ENCODE results near the gene PRXL2A.

PRXL2A gene

GRCh38 chr10:80433134-80433533 is 24.8 kb downstream of the PRXL2A start:
- TF ChIP-seq TAF1 (IDR thresholded peaks at IDR 0.05; ENCODE audit: borderline replicate concordance, insufficient read depth, low read length): no peak

GRCh38 chr10:80436446-80437098 is 28.2 kb downstream of the PRXL2A start:
- TF ChIP-seq SIN3A (IDR thresholded peaks at IDR 0.05; ENCODE audit: borderline replicate concordance, insufficient read depth, low read length) (no peak), FOXP2 (optimal IDR thresholded peaks at IDR 0.05; ENCODE audit: borderline replicate concordance, extremely low read depth, extremely low read length, insufficient read depth) (no peak), TAF1 (IDR thresholded peaks at IDR 0.05; ENCODE audit: borderline replicate concordance, insufficient read depth, low read length) (no peak), REST (IDR thresholded peaks at IDR 0.05; ENCODE audit: insufficient read depth in 1 of 2, low read depth in 2 of 2, low read length in 2 of 2) (no peak), POLR2AphosphoS5 (IDR thresholded peaks at IDR 0.05; ENCODE audit: low read depth, low read length) (no peak)

DNA sequence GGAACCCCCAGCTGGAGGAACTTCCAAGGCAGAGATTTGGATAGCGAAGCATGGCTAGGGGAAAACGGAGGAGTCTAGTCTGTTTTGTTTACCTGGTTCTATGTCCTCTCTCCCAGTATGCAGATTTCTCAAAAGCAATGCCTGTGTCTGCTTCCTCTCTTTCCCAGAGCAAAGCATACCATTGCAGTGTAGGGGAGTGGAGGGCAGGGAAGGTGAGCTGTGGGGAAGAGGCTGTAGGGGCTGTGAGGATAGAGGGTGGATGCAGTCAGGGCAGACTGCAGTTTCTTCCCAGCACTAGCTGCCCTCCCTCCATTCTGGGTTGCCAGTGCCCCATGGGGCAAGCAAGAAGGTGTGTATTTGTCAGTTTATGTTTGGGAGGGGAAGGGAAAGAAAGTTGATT is 28.9 kb downstream of the PRXL2A start:
- TF ChIP-seq SIN3A (IDR thresholded peaks at IDR 0.05; ENCODE audit: borderline replicate concordance, insufficient read depth, low read length) (no peak), FOXP2 (optimal IDR thresholded peaks at IDR 0.05; ENCODE audit: borderline replicate concordance, extremely low read depth, extremely low read length, insufficient read depth) (no peak), REST (IDR thresholded peaks at IDR 0.05; ENCODE audit: insufficient read depth in 1 of 2, low read depth in 2 of 2, low read length in 2 of 2) (no peak), POLR2AphosphoS5 (IDR thresholded peaks at IDR 0.05; ENCODE audit: low read depth, low read length) (no peak), TAF1 (IDR thresholded peaks at IDR 0.05; ENCODE audit: borderline replicate concordance, insufficient read depth, low read length) (no peak)

DNA sequence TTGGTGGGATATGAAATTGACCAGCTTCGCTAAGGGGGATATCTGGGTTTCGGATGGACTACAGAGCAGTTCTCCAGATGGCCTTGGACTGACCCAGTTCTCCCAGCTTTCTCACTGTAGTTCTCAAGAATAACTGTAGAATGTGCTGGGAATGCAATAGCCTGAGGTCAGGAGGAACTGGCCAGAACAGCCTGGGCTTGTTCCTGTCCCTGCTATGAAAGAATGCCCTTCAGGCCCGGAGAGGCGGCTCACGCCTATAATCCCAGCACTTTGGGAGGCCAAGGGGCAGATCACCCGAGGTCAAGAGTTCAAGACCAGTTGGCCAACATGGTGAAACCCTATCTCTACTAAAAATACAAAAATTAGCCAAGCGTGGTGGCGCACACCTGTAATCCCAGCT is 33.5 kb downstream of the PRXL2A start:
- TF ChIP-seq SIN3A (IDR thresholded peaks at IDR 0.05; ENCODE audit: borderline replicate concordance, insufficient read depth, low read length) (no peak), POLR2AphosphoS5 (IDR thresholded peaks at IDR 0.05; ENCODE audit: low read depth, low read length) (no peak), TAF1 (IDR thresholded peaks at IDR 0.05; ENCODE audit: borderline replicate concordance, insufficient read depth, low read length) (no peak), REST (IDR thresholded peaks at IDR 0.05; ENCODE audit: insufficient read depth in 1 of 2, low read depth in 2 of 2, low read length in 2 of 2) (no peak), FOXP2 (optimal IDR thresholded peaks at IDR 0.05; ENCODE audit: borderline replicate concordance, extremely low read depth, extremely low read length, insufficient read depth) (no peak)

- no peak for TF ChIP-seq POLR2AphosphoS5 (IDR thresholded peaks at IDR 0.05; ENCODE audit: low read depth, low read length)
- TF ChIP-seq SIN3A (IDR thresholded peaks at IDR 0.05; ENCODE audit: borderline replicate concordance, insufficient read depth, low read length): no peak
- TF ChIP-seq TAF1 (IDR thresholded peaks at IDR 0.05; ENCODE audit: borderline replicate concordance, insufficient read depth, low read length): no peak
Observed at GRCh38 chr10:80442879-80443278, 34.5 kb downstream of the PRXL2A start.

DNA sequence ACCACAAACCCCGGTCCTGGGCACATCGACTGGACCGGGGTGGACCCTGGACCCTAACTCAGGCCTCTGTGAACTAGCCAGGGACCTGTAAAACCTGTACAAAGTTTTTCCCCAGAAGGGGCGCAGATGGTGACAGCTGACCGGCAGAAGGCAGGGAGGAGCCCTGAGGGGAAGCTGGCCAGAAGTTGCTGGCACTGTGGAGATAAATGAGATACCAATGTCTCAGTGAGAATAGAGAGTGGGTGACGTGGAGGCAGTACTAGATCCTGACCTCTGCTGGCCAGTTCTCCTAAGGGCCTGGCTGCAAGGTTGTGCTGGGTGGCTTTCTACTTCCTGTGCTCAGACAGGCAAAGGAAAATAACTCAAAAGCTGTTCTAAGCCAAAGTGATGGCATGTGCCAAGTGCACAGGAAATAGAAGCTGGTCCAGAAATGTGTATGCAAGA is 35.2 kb downstream of the PRXL2A start:
- TF ChIP-seq REST (IDR thresholded peaks at IDR 0.05; ENCODE audit: insufficient read depth in 1 of 2, low read depth in 2 of 2, low read length in 2 of 2) (no peak), FOXP2 (optimal IDR thresholded peaks at IDR 0.05; ENCODE audit: borderline replicate concordance, extremely low read depth, extremely low read length, insufficient read depth) (no peak), TAF1 (IDR thresholded peaks at IDR 0.05; ENCODE audit: borderline replicate concordance, insufficient read depth, low read length) (no peak), POLR2AphosphoS5 (IDR thresholded peaks at IDR 0.05; ENCODE audit: low read depth, low read length) (no peak), SIN3A (IDR thresholded peaks at IDR 0.05; ENCODE audit: borderline replicate concordance, insufficient read depth, low read length) (no peak)
